GM19468 (cell line): ENCODE results near the gene SLIT2.

Source experiments
- ATAC-seq: cut with Tn5 transposase; IDR thresholded peaks from one replicate; pipeline ENCODE4 v1.9.1; 2021; ENCODE audit warnings: mild to moderate bottlenecking, moderate library complexity, moderate number of reproducible peaks; ENCODE audit not compliant: unreplicated experiment; ENCODE audit errors: extremely low read depth

The SLIT2 gene

DNA sequence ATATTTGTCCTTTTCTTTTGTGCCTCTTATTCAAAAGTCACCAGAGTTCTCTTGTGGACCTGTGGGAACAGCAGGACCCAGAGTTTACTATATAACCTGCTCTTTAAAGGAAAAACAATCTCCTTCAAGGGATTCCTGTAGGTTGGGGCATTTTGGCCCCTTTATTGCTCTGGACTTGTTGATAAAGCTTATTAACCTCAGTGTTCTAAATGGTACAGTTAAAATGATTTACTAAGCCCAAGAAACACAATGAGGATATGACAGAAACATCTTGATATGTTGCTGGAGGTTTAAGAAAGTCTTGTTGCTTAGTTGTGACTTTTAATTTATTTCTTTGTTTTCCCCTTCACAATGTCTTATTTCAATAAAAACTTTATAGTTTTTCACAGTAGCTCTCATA, 46.8 kb downstream of the SLIT2 start:
- no peak for ATAC-seq

DNA sequence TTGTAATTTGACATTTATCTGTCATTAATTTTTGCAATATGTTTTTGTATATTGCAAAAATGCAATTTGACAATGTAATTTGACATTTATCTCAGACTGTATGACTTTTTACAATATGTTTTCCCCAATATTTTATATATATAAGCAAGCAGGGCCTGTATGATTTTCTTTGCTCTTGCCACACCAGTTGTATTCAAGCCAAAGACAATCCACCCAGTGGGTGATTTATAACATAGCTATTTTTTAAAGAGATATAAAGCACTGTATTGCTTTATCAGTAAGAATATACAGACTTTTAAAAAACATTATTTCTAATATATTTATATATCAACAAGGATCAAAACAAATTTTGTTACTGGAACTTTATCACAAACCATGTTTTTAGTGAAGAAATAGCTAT, 47.3 kb downstream of the SLIT2 start:
- no peak for ATAC-seq

DNA sequence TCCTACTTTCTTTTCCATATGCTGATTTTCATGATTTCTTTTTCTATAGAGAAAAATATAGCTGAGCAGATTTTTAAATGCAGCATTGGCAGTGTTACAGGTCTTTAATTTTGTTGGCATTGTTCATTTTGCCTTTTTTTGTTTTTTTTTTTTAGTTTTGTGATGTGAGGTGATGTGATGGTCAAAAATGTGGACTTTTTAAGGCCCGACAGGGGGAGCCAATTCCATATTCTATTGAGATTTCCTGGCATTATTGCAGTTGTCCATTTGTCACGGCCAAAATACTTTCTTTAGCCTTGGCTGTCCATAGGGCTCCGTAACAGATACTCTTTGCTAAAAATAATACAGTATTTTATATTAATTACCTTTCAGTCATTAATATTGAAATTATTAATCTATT, 47.8 kb downstream of the SLIT2 start:
- no peak for ATAC-seq

DNA sequence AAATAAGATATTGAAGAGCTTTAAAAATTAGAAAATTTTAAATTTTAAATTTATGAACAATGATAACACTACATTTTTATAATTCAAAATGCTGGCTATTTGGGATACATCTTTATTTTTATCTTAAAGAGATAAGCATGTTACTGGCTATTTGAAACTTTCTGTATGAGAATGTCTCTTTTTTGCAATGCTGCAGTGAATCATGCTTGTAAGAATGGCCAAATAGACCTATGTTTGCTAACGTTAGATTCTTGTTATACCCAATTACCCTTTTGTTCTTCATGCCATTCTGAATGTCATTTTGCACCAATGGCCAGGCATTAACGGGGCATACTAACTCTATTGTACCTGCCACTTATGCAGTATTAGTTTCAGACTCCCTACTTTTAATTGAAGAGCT, 49.5 kb downstream of the SLIT2 start:
- ATAC-seq = no peak
